Right lobe of liver (tissue), 6 donors: ENCODE measurements around the gene C9orf85. TPM values are rescaled to one million over a fixed set of nuclear protein-coding genes. Genes with fewer than 3 reads are reported as not detected.

Experiments
- ATAC-seq, 4 donors: fragments of 200-7000 bp; cut with Tn5 transposase; one replicate each; pipeline ENCODE4 v1.9.1; 2020; ENCODE audit warnings: mild to moderate bottlenecking in 4 of 4, moderate library complexity in 4 of 4
- DNase-seq, 3 donors: peaks; one replicate each; pipeline ENCODE4 v3.0.0-alpha.2; 2020
- H3K27ac ChIP-seq, 3 donors: fragments of 200-600 bp; one replicate each; pipeline ENCODE4 v1.8.0; 2022
- H3K27me3 ChIP-seq, 2 donors: fragments of 200-600 bp; one replicate each; pipeline ENCODE4 v1.8.0; 2022
- H3K36me3 ChIP-seq, 4 donors: fragments of 200-600 bp; sonication (generic) in 1 of 4; one replicate each; pipeline versions ENCODE4 v1.5.1 to v1.8.0; 2017 to 2022; ENCODE audit warnings: control low read depth in 1 of 4
- H3K4me1 ChIP-seq, 4 donors: fragments of 200-600 bp; sonication (generic) in 1 of 4; one replicate each; pipeline versions ENCODE4 v1.5.1 to v1.8.0; 2017 to 2022; ENCODE audit warnings: control low read depth in 1 of 4
- H3K4me3 ChIP-seq, 3 donors: fragments of 200-600 bp; one replicate each; pipeline ENCODE4 v1.8.0; 2022
- H3K9me3 ChIP-seq, 4 donors: fragments of 200-600 bp; sonication (generic) in 1 of 4; one replicate each; pipeline versions ENCODE4 v1.5.1 to v1.8.0; 2017 to 2022; ENCODE audit warnings: control low read depth in 1 of 4
- CTCF ChIP-seq, 4 donors: fragments of 200-600 bp in 3 of 4; fragments of 450-650 bp in 1 of 4; IDR thresholded peaks; one replicate each; pipeline versions ENCODE4 v1.5.1 to v1.8.0; 2016 to 2022; ENCODE audit warnings: antibody characterized with exemption in 4 of 4, mild to moderate bottlenecking in 2 of 4
- POLR2A ChIP-seq: fragments of 450-650 bp; IDR thresholded peaks from one replicate; pipeline ENCODE4 v1.6.1; 2017; ENCODE audit warnings: antibody characterized with exemption, mild to moderate bottlenecking
- WGBS: methylation state at CpG from one replicate; pipeline ENCODE4 v1.1.6; 2018; ENCODE audit warnings: low coverage, low lambda C conversion rate; ENCODE audit not compliant: insufficient coverage; ENCODE audit errors: missing lambda C conversion rate; 5-methylcytosine and 5-hydroxymethylcytosine counted together
- intact Hi-C, 2 donors: fragments of 100-400 bp; cut with DNase I; formaldehyde crosslinking; loops; one replicate each; pipeline versions ENCODE4 v1.11.2 to v1.14.1; 2022
- total RNA-seq, 6 experiments: library from RNA; depleted of rRNA in 2 of 6; stranded (reverse); fragments of >200 nt in 2 of 6; fragmentation: NEBNext Ultra II Directional in 3 of 6; extraction: Animal tissue kit (Norgen Biotek cat#: 25700) in 3 of 6; gene quantifications; one replicate each; pipeline versions ENCODE4 v1.1.0 to v1.2.4, GENCODE V29; 2016 to 2023
- donor health status: DM: no; HTN: yes; CAD: no.
- donor health status: DM: no; HTN: no; CAD: no.
- donor health status: DM: no; HTN: no; CAD: no.
- donor health status: DM: no; HTN: yes; CAD: no.
- donor health status: DM: no; HTN: yes; CAD: no.

C9orf85 gene
- total RNA-seq, 6 experiments from 2014 or later = 3.8 to 8.6 (median 6.3) TPM

- H3K36me3 ChIP-seq = peaks cover 0 to 8% (median 3%) of the 10 kb centered on the region in 4 donors
- TF ChIP-seq CTCF (IDR thresholded peaks at IDR 0.05) (no peak), POLR2A (no peak)
- no peak for DNase-seq
These were observed 34.6 kb upstream of the C9orf85 start for GRCh38 chr9:71876829-71877228.

DNA sequence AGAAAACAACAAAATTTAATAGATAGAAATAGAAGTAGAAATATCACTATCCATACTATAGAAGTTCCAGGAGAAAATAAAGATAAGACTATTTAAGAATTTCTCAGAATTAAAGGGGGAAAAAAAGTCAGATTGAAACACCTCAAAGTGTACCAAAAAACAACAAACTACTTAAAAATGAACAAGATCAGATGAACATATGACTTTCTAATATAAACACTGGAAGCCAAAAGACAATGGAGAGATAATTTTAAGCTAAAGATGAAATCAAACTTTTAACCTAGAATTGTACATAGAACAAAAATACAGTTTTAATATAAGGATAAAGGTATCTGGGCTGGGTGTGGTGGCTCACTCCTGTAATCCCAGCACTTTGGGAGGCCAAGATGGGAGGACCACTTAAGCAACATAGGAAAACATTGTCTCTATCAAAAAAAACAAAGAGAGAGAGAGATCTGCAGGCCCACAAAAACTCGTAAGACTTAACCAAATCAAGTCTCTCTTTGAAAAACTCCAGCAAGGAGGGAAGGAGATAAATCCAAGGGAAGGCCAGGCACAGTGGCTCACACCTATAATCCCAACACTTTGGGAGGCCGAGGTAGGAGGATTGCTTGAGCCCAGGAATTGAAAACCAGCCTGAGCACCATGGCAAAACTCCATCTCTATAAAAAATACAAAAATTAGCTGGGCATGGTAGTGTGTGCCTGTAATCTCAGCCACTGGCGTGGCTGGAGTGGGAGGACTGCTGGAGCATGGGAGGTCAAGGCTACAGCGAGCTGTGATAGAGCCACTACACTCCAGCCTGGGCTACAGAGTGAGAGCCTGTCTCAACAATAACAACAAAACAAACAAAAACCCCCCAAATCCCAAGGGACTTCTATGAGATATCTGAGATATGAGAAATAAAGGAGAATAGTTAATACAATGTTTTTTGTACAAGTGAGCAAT is 32.8 kb upstream of the C9orf85 start:
- H3K4me3 ChIP-seq = no peak overlapping the region
- no peaks in the 10 kb centered on the region for H3K27me3 ChIP-seq
- H3K9me3 ChIP-seq = peaks cover 0 to 6% (median 0%) of the 10 kb centered on the region in 4 donors
- intact Hi-C loops = no loop called here
- no peak for ATAC-seq
- 100% methylated on average over 3 of the region's 4 CpGs for WGBS
- H3K4me1 ChIP-seq = peaks cover 0 to 14% (median 0%) of the 10 kb centered on the region in 4 donors
- TF ChIP-seq POLR2A (no peak), CTCF (IDR thresholded peaks at IDR 0.05) (no peak)
- H3K36me3 ChIP-seq = peaks cover 0 to 8% (median 3%) of the 10 kb centered on the region in 4 donors
- no peak overlapping the region for H3K27ac ChIP-seq
- no peak for DNase-seq

More at GRCh38 chr9:71876829-71877228, 34.6 kb upstream of the C9orf85 start:
- Histone ChIP-seq H3K4me1 (peaks cover 0 to 14% (median 0%) of the 10 kb centered on the region in 4 donors), H3K27me3 (no peaks in the 10 kb centered on the region), H3K4me3 (no peak overlapping the region), H3K9me3 (peaks cover 0 to 6% (median 0%) of the 10 kb centered on the region in 4 donors), H3K27ac (no peak overlapping the region)
- ATAC-seq = no peak
- intact Hi-C loops = no loop called here

- H3K4me3 ChIP-seq = no peak overlapping the region
- H3K9me3 ChIP-seq = peaks cover 0 to 12% (median under 1%) of the 10 kb centered on the region in 4 donors
- TF ChIP-seq CTCF (IDR thresholded peaks at IDR 0.05) (no peak), POLR2A (no peak)
- peaks cover 0 to 2% (median under 1%) of the 10 kb centered on the region in 4 donors for H3K36me3 ChIP-seq
- DNase-seq (no peak), ATAC-seq (no peak)
- peaks cover 0 to 14% (median 0%) of the 10 kb centered on the region in 4 donors for H3K4me1 ChIP-seq
- 32% methylated on average over 2 of the region's 2 CpGs for WGBS
- no peak overlapping the region for H3K27ac ChIP-seq
- H3K27me3 ChIP-seq = no peaks in the 10 kb centered on the region
- intact Hi-C loops = no loop called here
These were observed 31.7 kb upstream of the C9orf85 start for GRCh38 chr9:71879644-71880174.

DNA sequence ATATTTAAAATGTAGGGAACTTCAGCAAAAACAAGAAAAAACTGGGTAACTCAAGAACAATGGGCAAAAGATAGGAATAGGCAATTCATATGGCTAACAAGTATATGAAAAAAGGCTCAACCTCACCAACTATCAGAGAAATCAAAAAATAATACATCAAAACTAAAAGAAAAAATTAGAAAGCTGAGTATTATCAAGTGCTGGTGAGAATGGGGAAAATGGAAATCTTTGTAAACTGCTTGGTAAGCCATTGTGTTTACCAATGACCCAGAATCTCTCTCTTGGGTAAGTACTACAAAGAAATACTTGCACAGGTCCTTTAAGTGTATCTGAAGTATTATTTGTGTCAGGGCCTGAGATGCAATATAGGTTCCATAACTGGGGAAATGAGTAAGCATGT is 27.4 kb upstream of the C9orf85 start:
- ATAC-seq (no peak), DNase-seq (no peak)
- Histone ChIP-seq H3K36me3 (peaks cover 0 to 2% (median 0%) of the 10 kb centered on the region in 4 donors), H3K4me3 (no peak overlapping the region), H3K9me3 (peaks cover 0 to 6% (median under 1%) of the 10 kb centered on the region in 4 donors), H3K27me3 (no peaks in the 10 kb centered on the region), H3K4me1 (peaks cover 0 to 5% (median 0%) of the 10 kb centered on the region in 4 donors), H3K27ac (no peak overlapping the region)
- intact Hi-C loops = no loop called here
- no peak for TF ChIP-seq POLR2A
- no peak for TF ChIP-seq CTCF (IDR thresholded peaks at IDR 0.05)
